ENCODE data around the gene UBQLN4.
"Not testable (repeated sequence)": the region's sequence is repeated elsewhere in the genome, so short reads cannot be mapped to it uniquely, and the experiment has no call there.

The UBQLN4 gene

DNA sequence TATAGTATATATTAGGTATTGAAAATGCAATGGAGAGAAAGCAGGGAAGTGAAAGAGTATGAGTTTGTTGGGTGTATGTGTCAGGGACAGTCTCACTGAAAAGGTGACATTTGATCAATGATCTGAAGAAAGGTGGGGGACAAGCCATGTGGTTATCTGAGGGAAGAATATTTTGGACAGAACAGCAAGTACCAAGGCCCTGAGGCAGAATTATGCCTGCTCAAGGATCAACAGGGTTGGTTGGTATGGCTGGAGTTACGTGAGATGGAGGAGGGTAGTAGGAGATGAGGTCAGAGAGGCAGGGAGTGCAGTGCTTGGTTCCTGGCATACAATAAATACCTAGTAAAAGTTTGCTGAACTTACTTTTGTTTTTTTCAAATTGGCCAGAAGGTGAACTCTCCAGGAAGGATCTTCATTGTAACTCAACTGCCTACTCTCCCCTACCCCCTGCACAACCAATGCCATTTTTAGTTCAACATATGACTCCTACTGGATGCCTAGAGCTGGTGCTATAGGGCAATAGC, 2.8 kb upstream of the UBQLN4 start:
- no peak for DNase-seq

DNA sequence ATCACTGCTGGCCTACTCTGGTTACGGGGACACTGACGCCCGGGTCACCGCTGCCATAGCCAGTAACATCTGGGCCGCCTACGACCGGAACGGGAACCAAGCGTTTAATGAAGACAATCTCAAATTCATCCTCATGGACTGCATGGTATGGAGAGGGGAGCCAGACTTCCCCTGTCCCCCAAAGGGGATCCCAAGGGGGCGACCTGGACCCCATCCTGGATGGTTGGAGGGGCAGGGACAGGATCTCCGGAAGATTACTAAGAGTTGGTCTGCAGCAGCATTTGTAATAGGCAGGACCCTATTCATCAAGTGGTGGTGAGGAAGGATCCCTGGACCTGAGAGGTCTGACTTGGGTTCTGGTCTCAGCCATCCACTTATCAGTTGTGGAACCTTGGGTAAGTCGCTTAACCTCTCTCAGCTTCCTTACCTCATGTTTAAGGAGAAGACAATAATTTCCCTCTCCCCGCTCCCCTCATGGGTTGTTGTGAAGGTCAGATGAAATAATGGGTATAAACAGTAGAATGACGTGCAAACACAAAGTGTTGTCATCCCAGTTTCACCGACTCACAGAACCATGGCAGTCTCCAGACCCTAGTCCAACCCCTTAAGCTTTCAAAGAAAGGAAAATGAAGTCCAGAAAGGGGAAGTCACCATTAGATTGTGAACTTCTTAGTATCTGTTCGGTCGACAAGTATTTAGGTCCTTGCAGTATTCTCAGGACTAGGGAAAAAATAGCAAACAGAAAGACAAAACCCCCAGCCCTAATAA, 1.9 kb upstream of the UBQLN4 start:
- no peak for DNase-seq

GRCh38 chr1:156054500-156055280, 1.1 kb upstream of the UBQLN4 start, which contains the start of gene LAMTOR2:
LAMTOR2 (plus strand) TSS chr1:156054782; CDS start chr1:156054890, 108 bp downstream.
- peak; percentile 98 for DNase-seq

GRCh38 chr1:156052862-156053767, 483 bp downstream of the UBQLN4 start:
- DNase-seq: peak; percentile 80

- no peak for DNase-seq
These were observed 2.4 kb downstream of the UBQLN4 start for GRCh38 chr1:156051011-156051725.

DNA sequence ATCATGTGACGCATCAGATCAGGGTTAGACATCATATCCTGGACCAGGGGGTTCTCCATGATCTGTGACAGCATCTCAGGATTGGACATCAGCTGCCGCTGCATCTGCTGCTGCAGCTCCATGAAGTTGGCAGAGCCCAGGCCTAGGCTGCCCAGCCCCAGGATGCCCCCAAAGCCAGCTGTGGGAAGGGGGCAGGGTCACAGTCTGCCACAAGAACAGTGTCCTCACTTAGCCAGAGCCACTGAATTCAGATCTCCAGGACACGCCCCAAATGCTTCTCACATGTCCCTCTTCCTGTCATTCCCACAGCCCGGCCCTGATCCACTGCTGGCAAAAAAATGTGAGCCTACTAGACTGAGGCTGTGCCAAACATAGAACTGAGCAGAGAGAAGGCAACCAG, 3.2 kb downstream of the UBQLN4 start:
- DNase-seq: no peak

GRCh38 chr1:156048663-156049258, 4.8 kb downstream of the UBQLN4 start:
- DNase-seq: no peak

- no peak for DNase-seq
These were observed 8.5 kb downstream of the UBQLN4 start for GRCh38 chr1:156045076-156045475.

DNA sequence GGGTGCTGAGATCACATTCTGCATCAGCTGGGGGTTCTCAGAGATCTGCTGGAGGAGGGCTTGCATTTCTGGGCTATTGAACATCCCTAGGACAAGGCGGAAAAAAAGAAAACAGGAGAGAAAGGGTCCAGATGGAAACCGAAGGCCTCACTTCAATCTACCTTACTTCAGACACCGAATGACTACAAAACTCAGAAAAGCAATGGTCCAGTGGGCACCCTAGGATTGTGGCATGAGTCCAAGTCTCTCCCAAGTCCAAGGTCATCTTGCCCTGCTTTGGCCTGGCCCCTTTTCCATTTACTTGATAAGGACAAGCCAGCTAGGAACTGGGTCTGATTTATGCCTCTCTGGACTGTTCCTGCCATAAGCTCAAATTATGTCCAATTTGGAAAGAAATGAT, 10.8 kb downstream of the UBQLN4 start:
- no peak for DNase-seq

- DNase-seq: not testable (repeated sequence)
These were observed 18.6 kb downstream of the UBQLN4 start for GRCh38 chr1:156034991-156035390.

- DNase-seq: no peak
These were observed 20.6 kb downstream of the UBQLN4 start for GRCh38 chr1:156033011-156033410.

GRCh38 chr1:156026588-156026987, 27.0 kb downstream of the UBQLN4 start:
- DNase-seq: no peak

- peak; percentile 27 for DNase-seq
These were observed 27.7 kb downstream of the UBQLN4 start for GRCh38 chr1:156025876-156026275.

GRCh38 chr1:156024801-156025200, 28.8 kb downstream of the UBQLN4 start:
- DNase-seq: no peak

GRCh38 chr1:156021954-156022353, 31.6 kb downstream of the UBQLN4 start:
- no peak for DNase-seq

DNA sequence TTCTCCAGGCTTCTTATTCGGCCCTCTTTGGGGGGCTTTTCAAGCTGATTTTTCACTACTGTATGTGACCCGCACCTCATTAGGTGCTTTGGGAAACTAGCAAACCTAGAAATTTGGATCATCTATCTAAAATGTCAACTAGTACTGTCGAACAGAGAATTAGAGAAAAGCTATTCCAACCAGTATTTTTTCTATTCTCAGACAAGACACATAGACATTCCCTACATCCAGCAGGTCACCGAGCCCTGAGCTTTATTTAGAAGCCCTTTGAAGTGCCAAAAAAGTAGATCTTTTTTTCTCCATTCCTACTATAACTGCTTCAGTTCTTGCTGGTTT, 32.5 kb downstream of the UBQLN4 start:
- DNase-seq: no peak

DNA sequence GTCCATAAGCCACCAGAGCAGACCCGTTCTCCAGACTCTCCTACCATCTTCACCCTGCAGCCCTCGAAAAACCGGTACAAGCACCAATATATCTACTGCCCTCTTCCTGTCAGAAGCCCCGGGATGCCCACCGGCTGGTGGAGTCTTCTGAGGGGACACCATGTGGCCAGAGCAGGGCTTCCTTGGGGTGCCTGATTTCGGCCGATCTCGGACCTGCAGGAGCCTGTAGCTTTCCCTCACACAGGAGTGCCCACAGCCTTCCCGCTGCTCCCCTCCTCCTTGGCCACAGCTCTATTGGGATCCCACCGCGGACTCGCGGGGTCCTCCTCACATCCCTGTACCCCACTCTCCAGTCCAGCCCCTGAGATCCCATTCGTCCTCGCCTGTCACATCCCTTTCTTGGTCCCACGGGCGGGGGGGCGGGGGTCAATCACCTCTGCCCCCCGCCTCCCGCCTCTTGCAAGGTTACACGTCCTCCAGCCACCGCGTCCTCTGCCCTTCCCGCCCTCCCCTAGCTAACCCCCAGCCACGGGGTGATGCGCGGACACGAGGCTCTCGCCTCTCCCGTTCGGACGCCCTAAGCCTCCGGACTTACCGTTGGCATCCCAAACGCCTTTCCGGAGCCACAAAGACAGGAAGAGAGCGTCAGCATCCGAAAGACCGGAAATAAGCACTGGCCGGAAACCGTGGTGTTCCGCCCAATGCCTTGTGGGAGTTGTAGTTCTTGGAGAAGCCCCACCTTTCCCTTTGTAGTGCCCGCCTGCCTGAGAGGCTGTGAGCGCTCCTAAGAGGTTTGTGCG, 33.1 kb downstream of the UBQLN4 start, which contains the start of gene SSR2:
Gene SSR2, minus strand, starts transcription at position 659 of the 800 bp plus-strand sequence. CDS start 784 bp downstream, outside the sequence.
- peak; percentile 85 for DNase-seq

GRCh38 chr1:156019946-156020292, 33.7 kb downstream of the UBQLN4 start:
- DNase-seq: no peak

DNA sequence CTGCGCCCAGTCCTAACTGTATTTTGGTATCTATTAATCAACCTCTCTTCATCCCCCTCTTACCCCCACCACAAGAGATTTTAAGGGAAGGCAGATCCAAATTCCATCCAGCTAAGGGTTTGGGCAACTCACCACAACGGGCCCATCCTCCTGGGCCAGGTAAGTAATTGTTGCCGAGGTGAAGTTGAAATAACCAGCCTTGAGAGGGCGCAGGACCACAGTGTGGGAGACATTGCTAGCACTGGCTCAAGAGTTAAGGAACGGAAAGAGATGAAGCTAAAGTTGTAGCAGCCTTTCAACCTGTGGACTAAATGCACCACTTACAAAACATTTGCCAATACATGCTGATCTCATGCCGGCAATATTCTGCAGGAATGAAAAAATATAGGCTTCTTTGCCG, 38.8 kb downstream of the UBQLN4 start:
- no peak for DNase-seq

GRCh38 chr1:156012051-156012817, 41.4 kb downstream of the UBQLN4 start:
- no peak for DNase-seq

Data from CD4-positive, alpha-beta T cell treated with Interleukin-6 for 4 hours (primary cell).